GM13977 (cell line): ENCODE data around the gene ZNF230.

Source experiments
- DNase-seq: peaks from one replicate; pipeline ENCODE4 v3.0.0; 2012; ENCODE audit warnings: low spot score
- in situ Hi-C: fragments of 300-500 bp; cut with MboI; formaldehyde crosslinking; loops from one replicate; pipeline ENCODE4 v1.12.0; 2022; ENCODE audit warnings: low sequenced_read_pairs, low pct_unique_long_range_greater_than_20kb, mixed read lengths, inconsistent platforms; ENCODE audit not compliant: unreplicated experiment
- TF ChIP-seq, protein P1 (sequence below): IDR thresholded peaks from 2 replicates; pipeline ENCODE4 v1.5.1; 2012; ENCODE audit warnings: mild to moderate bottlenecking, control low read depth; ENCODE audit not compliant: insufficient read depth; ENCODE audit errors: extremely low read depth, missing control alignments

ZNF230 gene

DNA sequence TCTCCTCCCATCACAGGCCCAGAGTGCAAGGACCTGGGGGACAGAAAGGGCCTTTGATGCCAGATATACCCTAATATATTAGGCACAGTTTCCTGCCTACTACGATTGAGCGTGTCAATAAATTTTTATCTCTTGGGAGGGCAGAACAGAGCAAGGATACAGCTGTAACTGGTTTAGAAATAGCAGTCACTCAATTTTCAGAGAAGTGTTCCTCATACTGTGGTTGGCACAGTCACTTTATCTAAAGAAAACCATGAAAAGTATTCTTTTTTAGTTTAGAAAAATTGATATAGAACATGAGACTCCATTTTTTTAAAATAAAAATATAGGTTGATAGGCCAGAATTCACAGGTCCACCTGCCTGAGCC is 19.2 kb upstream of the ZNF230 start:
- in situ Hi-C loops = no loop called here

GRCh38 chr19:43983912-43984686 is 18.7 kb upstream of the ZNF230 start, which contains the start of gene ZNF155:
Gene ZNF155, plus strand, starts transcription at chr19:43984188. Its CDS starts 4,356 bp downstream, at chr19:43988544.
- in situ Hi-C loops = no loop called here
- TF ChIP-seq, protein P1, sequence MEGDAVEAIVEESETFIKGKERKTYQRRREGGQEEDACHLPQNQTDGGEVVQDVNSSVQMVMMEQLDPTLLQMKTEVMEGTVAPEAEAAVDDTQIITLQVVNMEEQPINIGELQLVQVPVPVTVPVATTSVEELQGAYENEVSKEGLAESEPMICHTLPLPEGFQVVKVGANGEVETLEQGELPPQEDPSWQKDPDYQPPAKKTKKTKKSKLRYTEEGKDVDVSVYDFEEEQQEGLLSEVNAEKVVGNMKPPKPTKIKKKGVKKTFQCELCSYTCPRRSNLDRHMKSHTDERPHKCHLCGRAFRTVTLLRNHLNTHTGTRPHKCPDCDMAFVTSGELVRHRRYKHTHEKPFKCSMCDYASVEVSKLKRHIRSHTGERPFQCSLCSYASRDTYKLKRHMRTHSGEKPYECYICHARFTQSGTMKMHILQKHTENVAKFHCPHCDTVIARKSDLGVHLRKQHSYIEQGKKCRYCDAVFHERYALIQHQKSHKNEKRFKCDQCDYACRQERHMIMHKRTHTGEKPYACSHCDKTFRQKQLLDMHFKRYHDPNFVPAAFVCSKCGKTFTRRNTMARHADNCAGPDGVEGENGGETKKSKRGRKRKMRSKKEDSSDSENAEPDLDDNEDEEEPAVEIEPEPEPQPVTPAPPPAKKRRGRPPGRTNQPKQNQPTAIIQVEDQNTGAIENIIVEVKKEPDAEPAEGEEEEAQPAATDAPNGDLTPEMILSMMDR = no peak
- DNase-seq = peak; percentile 75

More for the DNA sequence above, 19.2 kb upstream of the ZNF230 start:
- TF ChIP-seq, protein P1 = no peak
- peak; percentile 4 for DNase-seq

- in situ Hi-C loops = no loop called here
- TF ChIP-seq, protein P1 = no peak
- no peak for DNase-seq
Observed at GRCh38 chr19:43984687-43985000, 18.1 kb upstream of the ZNF230 start.

DNA sequence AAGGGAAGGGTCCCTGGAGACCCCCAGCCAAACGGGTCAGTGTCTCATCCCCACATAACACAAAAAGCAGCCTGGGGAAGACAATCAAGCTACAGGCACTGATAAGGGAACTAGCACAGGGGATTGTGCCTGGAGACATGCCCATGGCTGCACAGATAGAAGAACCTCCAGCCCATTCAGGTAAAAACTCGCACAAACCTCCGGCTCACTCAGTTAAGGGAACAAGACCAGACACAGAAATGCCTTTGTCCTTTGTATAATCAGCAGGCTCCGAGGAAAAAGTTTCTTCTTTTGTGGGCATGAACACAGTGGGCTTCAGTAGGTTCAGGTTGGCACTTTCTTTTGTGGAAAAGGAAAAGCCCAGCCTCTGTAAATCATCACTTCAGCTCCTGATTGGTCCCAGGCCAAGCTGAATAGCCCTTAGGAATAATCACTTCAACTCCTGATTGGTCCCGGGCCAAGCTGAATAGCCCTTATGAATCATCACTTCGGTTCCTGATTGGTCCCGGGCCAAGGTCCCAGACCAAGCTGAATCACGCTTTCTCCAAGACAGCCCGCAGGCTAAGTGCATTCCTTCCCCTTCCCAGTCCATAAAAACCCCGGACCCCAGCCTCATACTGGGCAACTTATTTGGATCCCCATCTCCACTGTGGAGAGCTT is 5.0 kb upstream of the ZNF230 start:
- in situ Hi-C loops = no loop called here
- no peak for DNase-seq
- TF ChIP-seq, protein P1 = no peak

DNA sequence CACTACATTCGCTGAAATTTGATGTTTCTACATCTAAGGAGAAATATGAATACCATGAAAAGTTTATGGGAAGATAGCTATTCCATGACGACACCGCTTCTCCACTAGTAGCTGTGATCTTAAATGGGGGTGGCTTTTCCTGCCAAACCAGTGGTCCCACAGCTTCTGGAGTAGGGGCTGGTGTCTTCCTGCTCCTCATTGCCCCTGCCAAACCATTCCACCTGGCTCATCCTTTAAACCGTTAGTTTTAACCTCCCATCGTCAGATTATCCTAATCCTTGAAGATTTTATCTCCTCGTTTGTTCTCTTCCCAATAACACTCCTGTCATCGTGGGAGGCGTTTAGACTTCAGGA is 568 bp upstream of the ZNF230 start:
- in situ Hi-C loops = no loop called here
- TF ChIP-seq, protein P1 = no peak
- DNase-seq = no peak

GRCh38 chr19:44003461-44004009 is 778 bp downstream of the ZNF230 start:
- in situ Hi-C loops = no loop called here
- peak; percentile 18 for DNase-seq
- TF ChIP-seq, protein P1 = no peak
